Measurements from ENCODE around the gene OBSCN.
"Not testable (repeated sequence)": the region's sequence is repeated elsewhere in the genome, so short reads cannot be mapped to it uniquely, and the experiment has no call there.

Gene OBSCN

GRCh38 chr1:228214921-228215662, 7.2 kb downstream of the OBSCN start:
- DNase-seq: no peak

- no peak for DNase-seq
Observed at GRCh38 chr1:228215663-228216116, 7.8 kb downstream of the OBSCN start.

GRCh38 chr1:228216371-228217320, 8.8 kb downstream of the OBSCN start:
- DNase-seq: no peak

- no peak for DNase-seq
Observed at GRCh38 chr1:228217551-228218344, 9.9 kb downstream of the OBSCN start.

- no peak for DNase-seq
Observed at GRCh38 chr1:228218513-228219244, 10.8 kb downstream of the OBSCN start.

GRCh38 chr1:228219245-228219961, 11.6 kb downstream of the OBSCN start:
- no peak for DNase-seq

- DNase-seq: no peak
Observed at GRCh38 chr1:228219962-228220780, 12.3 kb downstream of the OBSCN start.

- not testable (repeated sequence) for DNase-seq
Observed at GRCh38 chr1:228221097-228221496, 13.3 kb downstream of the OBSCN start.

- no peak for DNase-seq
Observed at GRCh38 chr1:228222548-228222947, 14.7 kb downstream of the OBSCN start.

- no peak for DNase-seq
Observed at GRCh38 chr1:228224198-228225164, 16.6 kb downstream of the OBSCN start.

- DNase-seq: no peak
Observed at GRCh38 chr1:228225165-228225710, 17.4 kb downstream of the OBSCN start.

GRCh38 chr1:228225740-228226139, 17.9 kb downstream of the OBSCN start:
- DNase-seq: no peak

GRCh38 chr1:228226141-228226874, 18.5 kb downstream of the OBSCN start:
- DNase-seq: no peak

- DNase-seq: no peak
Observed at GRCh38 chr1:228226956-228227791, 19.3 kb downstream of the OBSCN start.

- DNase-seq: not testable (repeated sequence)
Observed at GRCh38 chr1:228228147-228228546, 20.3 kb downstream of the OBSCN start.

GRCh38 chr1:228228601-228229074, 20.8 kb downstream of the OBSCN start:
- no peak for DNase-seq

- no peak for DNase-seq
Observed at GRCh38 chr1:228231189-228231588, 23.3 kb downstream of the OBSCN start.

Measured in CD4-positive, alpha-beta T cell treated with Interleukin-15 for 1 hour (primary cell).